GM21786 (cell line): ENCODE data around the gene MMAA.

ENCODE experiments used
- ATAC-seq: cut with Tn5 transposase; IDR thresholded peaks from one replicate; pipeline ENCODE4 v1.9.1; 2021; ENCODE audit not compliant: unreplicated experiment

Gene MMAA

DNA sequence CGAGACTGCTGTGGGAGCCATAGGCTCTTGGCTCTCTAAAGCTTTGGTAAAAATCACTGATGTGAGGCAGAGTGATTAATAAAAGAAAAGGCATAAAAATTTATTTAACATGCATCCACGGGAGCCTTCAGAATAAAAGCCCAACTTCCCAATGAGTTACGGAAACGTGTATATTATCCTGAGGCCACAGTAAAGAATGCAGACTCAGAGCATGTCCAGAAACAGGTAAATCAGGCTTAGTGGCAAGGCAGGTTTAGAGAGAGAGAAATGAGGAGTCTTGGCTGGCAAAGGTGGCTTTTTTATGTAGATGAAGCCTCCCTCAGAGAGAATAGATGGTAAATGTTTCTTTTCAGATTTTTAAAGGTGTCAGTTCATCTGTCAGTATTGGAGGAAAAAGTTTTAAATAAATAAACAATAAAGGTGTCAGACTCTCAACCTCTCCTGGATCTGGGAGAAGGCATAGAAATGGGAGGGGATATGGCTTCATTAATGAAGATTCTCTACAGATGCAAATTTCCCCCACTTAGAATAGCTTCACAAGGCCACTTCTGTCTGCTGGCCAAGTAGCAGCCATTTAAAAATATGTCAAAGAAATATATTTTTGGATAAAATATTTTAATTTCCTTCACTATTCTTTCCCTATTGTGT lies 84.8 kb downstream of the MMAA start:
- no peak for ATAC-seq

GRCh38 chr4:145709336-145709735 lies 90.2 kb downstream of the MMAA start:
- ATAC-seq, result peak; percentile 30
